GM23248 (cell line): Measurements from ENCODE around the gene ARHGAP24. TPM values are rescaled to one million over a fixed set of nuclear protein-coding genes. Genes with fewer than 3 reads are reported as not detected.

ENCODE experiments used
- DNase-seq: peaks from one replicate; pipeline ENCODE4 v3.0.0-alpha.2; 2015
- H2AFZ ChIP-seq: fragments of 200-600 bp; sonication (generic); 2 replicates; pipeline ENCODE4 v1.6.1; 2016; ENCODE audit warnings: antibody characterized with exemption
- H3F3A ChIP-seq: fragments of 200-600 bp; sonication (generic); 2 replicates; pipeline ENCODE4 v1.6.1; 2016; ENCODE audit warnings: mild to moderate bottlenecking, antibody characterized with exemption, mixed run types; ENCODE audit not compliant: insufficient read depth
- H3K27ac ChIP-seq: fragments of 200-600 bp; sonication (generic); 2 replicates; pipeline ENCODE4 v1.5.1; 2016; ENCODE audit warnings: mild to moderate bottlenecking
- H3K27me3 ChIP-seq: fragments of 200-600 bp; sonication (generic); replicated peaks from 2 replicates; pipeline ENCODE4 v1.6.1; 2016; ENCODE audit warnings: mild to moderate bottlenecking; ENCODE audit not compliant: insufficient read depth
- H3K36me3 ChIP-seq: fragments of 200-600 bp; sonication (generic); 2 replicates; pipeline ENCODE4 v1.6.1; 2016; ENCODE audit warnings: low read depth, mild to moderate bottlenecking
- H3K4me1 ChIP-seq: fragments of 200-600 bp; sonication (generic); 2 replicates; pipeline ENCODE4 v1.6.1; 2016; ENCODE audit warnings: mild to moderate bottlenecking; ENCODE audit not compliant: insufficient read depth
- H3K4me2 ChIP-seq: fragments of 200-600 bp; sonication (generic); one replicate; pipeline ENCODE4 v1.6.1; 2016; ENCODE audit warnings: mild to moderate bottlenecking; ENCODE audit not compliant: unreplicated experiment
- H3K4me3 ChIP-seq: fragments of 200-600 bp; sonication (generic); 2 replicates; pipeline ENCODE4 v1.5.1; 2016; ENCODE audit warnings: mild to moderate bottlenecking
- H3K79me2 ChIP-seq: fragments of 200-600 bp; sonication (generic); 2 replicates; pipeline ENCODE4 v1.6.1; 2016; ENCODE audit warnings: mild to moderate bottlenecking; ENCODE audit not compliant: insufficient read depth
- H3K9ac ChIP-seq: fragments of 200-600 bp; sonication (generic); 2 replicates; pipeline ENCODE4 v1.6.1; 2016; ENCODE audit warnings: mild to moderate bottlenecking
- H3K9me2 ChIP-seq: fragments of 200-600 bp; sonication (generic); 2 replicates; pipeline ENCODE4 v1.6.1; 2016; ENCODE audit warnings: mixed run types, mild to moderate bottlenecking, moderate library complexity; ENCODE audit not compliant: insufficient read depth
- H3K9me3 ChIP-seq: fragments of 200-600 bp; sonication (generic); one replicate; pipeline ENCODE4 v1.6.1; 2017; ENCODE audit warnings: low read depth
- H4K20me1 ChIP-seq: fragments of 200-600 bp; sonication (generic); 2 replicates; pipeline ENCODE4 v1.6.0; 2016; ENCODE audit not compliant: insufficient read depth
- EZH2 ChIP-seq: fragments of 200-600 bp; sonication (generic); IDR thresholded peaks from 2 replicates; pipeline ENCODE4 v1.6.1; 2018; ENCODE audit warnings: antibody characterized with exemption, mild to moderate bottlenecking; ENCODE audit not compliant: insufficient read depth, poor library complexity, severe bottlenecking
- EZH2phosphoT487 ChIP-seq: fragments of 200-600 bp; sonication (generic); IDR thresholded peaks from 2 replicates; pipeline ENCODE4 v1.6.1; 2018; ENCODE audit warnings: antibody characterized with exemption, moderate library complexity, mild to moderate bottlenecking, low read depth; ENCODE audit not compliant: insufficient read depth
- WGBS, 2 experiments: methylation state at CpG; one replicate each; pipeline ENCODE4 v1.1.6; 2015 to 2017; ENCODE audit warnings: low lambda C conversion rate in 2 of 2, low coverage in 1 of 2; ENCODE audit errors: missing lambda C conversion rate in 2 of 2; 5-methylcytosine and 5-hydroxymethylcytosine counted together
- in situ Hi-C: fragments of 300-500 bp; cut with MboI; formaldehyde crosslinking; loops from 2 replicates; pipeline ENCODE4 v1.15.0; 2020
- polyA plus RNA-seq: library from polyadenylated mRNA; unstranded; fragments of >200 nt; fragmentation: Nextera tagmentation; extraction: Ambion mirVana; gene quantifications from 2 replicates; pipeline ENCODE4 v1.2.1, GENCODE V29; 2016
- total RNA-seq: library from RNA; depleted of rRNA; stranded (reverse); fragments of >200 nt; shearing (Covaris generic); gene quantifications from 2 replicates; pipeline ENCODE4 v1.2.3, GENCODE V29; 2014

ARHGAP24 gene
- total and polyA plus RNA-seq, 2 experiments from 2014 or later: 24.1 to 31.6 TPM

DNA sequence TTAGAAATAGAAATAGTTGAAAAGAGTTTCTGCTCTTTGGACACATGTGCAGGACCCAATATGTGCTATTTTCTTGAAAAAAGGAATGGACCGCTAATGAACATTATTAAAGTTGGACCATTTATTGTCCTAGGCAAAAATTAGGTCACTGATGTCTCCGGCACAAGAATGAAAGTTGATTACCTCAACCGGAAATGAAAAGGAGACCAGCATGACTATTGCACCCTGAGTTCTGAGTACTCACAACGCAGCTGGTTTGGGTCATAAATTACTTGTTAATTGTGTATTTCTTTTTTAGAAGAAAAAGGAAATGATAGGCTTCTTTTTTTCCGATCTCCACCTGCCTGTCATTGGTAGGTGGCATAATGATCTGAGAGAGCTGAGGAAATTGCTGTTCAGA is 232.7 kb downstream of the ARHGAP24 start:
- H3K27ac ChIP-seq: no peak overlapping the region
- TF ChIP-seq EZH2 (no peak), EZH2phosphoT487 (no peak)
- no peak overlapping the region for H3K9ac ChIP-seq
- H3K9me2 ChIP-seq: no peaks in the 10 kb centered on the region; the same call in 1 of the 2 replicates
- no peaks in the 10 kb centered on the region for H3K9me3 ChIP-seq
- no peaks in the 10 kb centered on the region for H3K27me3 ChIP-seq
- H3K36me3 ChIP-seq: no peaks in the 10 kb centered on the region
- H2AFZ ChIP-seq: no peak overlapping the region
- H4K20me1 ChIP-seq: no peaks in the 10 kb centered on the region
- H3F3A ChIP-seq: no peaks in the 10 kb centered on the region
- WGBS, 2 experiments: 55 to 59% methylated on average over 5 of the region's 5 CpGs
- DNase-seq: peak; percentile 33
- H3K4me3 ChIP-seq: no peak overlapping the region
- H3K4me2 ChIP-seq: no peak overlapping the region
- in situ Hi-C loops: no loop called here
- peaks cover 16% of the 10 kb centered on the region for H3K4me1 ChIP-seq
- H3K79me2 ChIP-seq: no peaks in the 10 kb centered on the region

DNA sequence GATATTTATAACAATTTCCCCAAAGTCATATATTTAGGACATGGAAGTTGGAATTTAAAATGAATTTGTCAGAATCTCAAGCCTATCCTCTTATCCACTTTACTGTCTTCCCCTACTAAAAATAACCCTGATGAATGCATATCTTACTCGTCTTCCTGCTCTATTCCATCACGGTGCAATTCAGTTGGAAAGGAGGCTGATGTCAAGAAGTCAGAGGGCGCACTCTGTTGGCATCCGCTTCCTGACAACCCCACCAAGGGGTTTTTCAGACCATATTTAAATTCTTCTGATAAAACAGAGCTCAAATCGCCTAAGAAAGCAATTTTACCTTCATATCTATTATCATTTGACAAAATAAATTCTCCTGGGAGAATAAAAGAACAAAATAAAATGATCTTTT is 233.5 kb downstream of the ARHGAP24 start:
- H3K4me2 ChIP-seq: no peak overlapping the region
- no peaks in the 10 kb centered on the region; the same call in 1 of the 2 replicates for H3K9me2 ChIP-seq
- H2AFZ ChIP-seq: no peak overlapping the region
- H4K20me1 ChIP-seq: no peaks in the 10 kb centered on the region
- no peak for TF ChIP-seq EZH2phosphoT487
- TF ChIP-seq EZH2: no peak
- no peaks in the 10 kb centered on the region for H3K27me3 ChIP-seq
- H3K4me1 ChIP-seq: peaks cover 9% of the 10 kb centered on the region; the same call in 1 of the 2 replicates
- no peak overlapping the region for H3K27ac ChIP-seq
- H3K9ac ChIP-seq: no peak overlapping the region
- H3K4me3 ChIP-seq: no peak overlapping the region
- no peaks in the 10 kb centered on the region for H3K36me3 ChIP-seq
- no peaks in the 10 kb centered on the region for H3K79me2 ChIP-seq
- 81 to 83% methylated on average over 5 of the region's 5 CpGs for WGBS, 2 experiments
- in situ Hi-C loops: no loop called here
- no peaks in the 10 kb centered on the region for H3F3A ChIP-seq
- no peaks in the 10 kb centered on the region for H3K9me3 ChIP-seq
- DNase-seq: no peak

GRCh38 chr4:85713005-85713404 is 238.1 kb downstream of the ARHGAP24 start:
- Histone ChIP-seq H3K4me3 (no peak overlapping the region), H3K4me1 (peaks cover 19% of the 10 kb centered on the region), H3K9me3 (no peaks in the 10 kb centered on the region), H3K9ac (no peak overlapping the region), H3K27ac (no peak overlapping the region), H3K4me2 (no peak overlapping the region), H3K27me3 (no peaks in the 10 kb centered on the region), H2AFZ (no peak overlapping the region), H3K79me2 (no peaks in the 10 kb centered on the region), H3K36me3 (no peaks in the 10 kb centered on the region), H3F3A (peaks cover 22% of the 10 kb centered on the region), H3K9me2 (no peaks in the 10 kb centered on the region), H4K20me1 (no peaks in the 10 kb centered on the region)
- in situ Hi-C loops: no loop called here
- no peak for TF ChIP-seq EZH2phosphoT487
- TF ChIP-seq EZH2: no peak
- DNase-seq: no peak
- 97 to 99% methylated on average over 5 of the region's 5 CpGs for WGBS, 2 experiments

DNA sequence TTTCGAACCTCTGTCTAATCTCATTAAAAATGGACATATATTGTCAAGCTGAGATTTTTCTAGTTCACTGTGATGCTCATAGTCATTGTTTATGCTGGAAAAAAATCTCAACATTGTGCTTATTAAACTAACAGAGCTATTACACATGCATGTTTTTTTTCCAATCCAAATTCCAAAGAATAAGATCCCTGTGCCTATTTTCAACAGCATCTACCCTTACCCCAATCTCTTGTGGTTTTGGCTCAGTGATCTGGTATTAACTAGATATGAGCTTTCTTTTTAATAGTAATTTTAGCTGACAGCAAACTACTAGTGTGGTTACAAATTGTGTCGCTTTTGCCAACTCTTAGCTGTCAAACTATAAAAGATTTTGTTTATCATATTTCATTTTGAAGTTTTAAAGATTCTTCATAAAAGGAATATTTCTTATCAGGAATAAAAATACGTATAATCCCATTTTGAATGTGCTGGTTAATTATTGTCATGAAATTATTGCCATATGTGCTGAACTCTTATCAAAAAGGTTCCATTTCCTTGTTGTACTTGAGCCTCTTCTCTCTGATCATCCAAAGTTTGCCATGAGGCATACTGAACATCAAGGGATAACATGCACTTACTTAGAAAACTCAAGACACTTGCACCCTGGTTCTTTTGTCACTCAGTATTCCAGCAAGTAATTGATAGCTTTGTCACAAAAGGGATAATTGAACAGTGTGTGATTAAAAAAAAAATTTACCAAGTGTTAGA is 241.2 kb downstream of the ARHGAP24 start:
- no peak overlapping the region for H3K4me3 ChIP-seq
- no peak overlapping the region for H3K27ac ChIP-seq
- TF ChIP-seq EZH2 (no peak), EZH2phosphoT487 (no peak)
- H3F3A ChIP-seq: peaks cover 23% of the 10 kb centered on the region
- no peak overlapping the region for H2AFZ ChIP-seq
- no peaks in the 10 kb centered on the region for H3K9me2 ChIP-seq
- H3K9ac ChIP-seq: no peak overlapping the region
- H4K20me1 ChIP-seq: no peaks in the 10 kb centered on the region
- no peak for DNase-seq
- no peak overlapping the region for H3K4me2 ChIP-seq
- WGBS, 2 experiments: 56 to 65% methylated on average over 3 of the region's 3 CpGs
- no peaks in the 10 kb centered on the region for H3K79me2 ChIP-seq
- in situ Hi-C loops: no loop called here
- peaks cover 34% of the 10 kb centered on the region for H3K4me1 ChIP-seq
- H3K27me3 ChIP-seq: no peaks in the 10 kb centered on the region
- no peaks in the 10 kb centered on the region for H3K36me3 ChIP-seq
- H3K9me3 ChIP-seq: no peaks in the 10 kb centered on the region
